H9 (cell line): ENCODE data around the gene PRKAR1A. TPM values are rescaled to one million over a fixed set of nuclear protein-coding genes. Genes with fewer than 3 reads are reported as not detected.
A peak's percentile ranks its signal among the peaks of the same experiment; 100 is the strongest.

Experiments used
- DNase-seq: peaks from one replicate; pipeline ENCODE4 v3.0.0-alpha.2; 2017
- H2AFZ ChIP-seq: one replicate; pipeline ENCODE4 v1.6.1; 2013; ENCODE audit warnings: mild to moderate bottlenecking, low read length, control low read depth, moderate library complexity
- H2AK5ac ChIP-seq: 2 replicates; pipeline ENCODE4 v1.6.1; 2013; ENCODE audit warnings: low read length, control low read depth, mixed read lengths; ENCODE audit not compliant: insufficient read length
- H2BK120ac ChIP-seq: one replicate; pipeline ENCODE4 v1.6.1; 2013; ENCODE audit warnings: low read depth, mild to moderate bottlenecking, low read length, control low read depth, inconsistent platforms; ENCODE audit not compliant: poor library complexity, severe bottlenecking
- H2BK12ac ChIP-seq: 2 replicates; pipeline ENCODE4 v1.6.1; 2013; ENCODE audit warnings: low read length, control low read depth, mixed read lengths, low read depth; ENCODE audit not compliant: insufficient read length
- H2BK15ac ChIP-seq: 2 replicates; pipeline ENCODE4 v1.6.1; 2013; ENCODE audit warnings: low read depth, low read length, control low read depth
- H2BK20ac ChIP-seq: one replicate; pipeline ENCODE4 v1.6.1; 2013; ENCODE audit warnings: low read depth, mild to moderate bottlenecking, low read length, control low read depth, inconsistent platforms; ENCODE audit not compliant: poor library complexity, severe bottlenecking
- H2BK5ac ChIP-seq: 2 replicates; pipeline ENCODE4 v1.6.1; 2013; ENCODE audit warnings: low read length, control low read depth, mixed read lengths; ENCODE audit not compliant: insufficient read length
- H3K14ac ChIP-seq: 2 replicates; pipeline ENCODE4 v1.6.1; 2013; ENCODE audit warnings: low read length, control low read depth; ENCODE audit not compliant: insufficient read depth
- H3K18ac ChIP-seq: 2 replicates; pipeline ENCODE4 v1.6.1; 2013; ENCODE audit warnings: low read depth, mild to moderate bottlenecking, mixed read lengths, low read length, control low read depth; ENCODE audit not compliant: insufficient read length
- H3K23ac ChIP-seq: 2 replicates; pipeline ENCODE4 v1.6.1; 2013; ENCODE audit warnings: low read length, control low read depth, mixed read lengths, low read depth; ENCODE audit not compliant: insufficient read length
- H3K23me2 ChIP-seq: 2 replicates; pipeline ENCODE4 v1.6.1; 2013; ENCODE audit warnings: low read depth, mild to moderate bottlenecking, mixed read lengths, low read length, control low read depth; ENCODE audit not compliant: insufficient read length, poor library complexity, severe bottlenecking
- H3K27ac ChIP-seq: 2 replicates; pipeline ENCODE4 v1.5.1; 2013; ENCODE audit warnings: low read length, control low read depth, mixed read lengths, low read depth; ENCODE audit not compliant: insufficient read length
- H3K27me3 ChIP-seq: 2 replicates; pipeline ENCODE4 v1.6.1; 2013; ENCODE audit warnings: low read length, control low read depth, inconsistent platforms; ENCODE audit not compliant: insufficient read depth
- H3K4ac ChIP-seq: 2 replicates; pipeline ENCODE4 v1.6.1; 2013; ENCODE audit warnings: low read depth, mild to moderate bottlenecking, control low read depth, inconsistent platforms, low read length, moderate library complexity
- H3K4me1 ChIP-seq: 2 replicates; pipeline ENCODE4 v1.6.1; 2013; ENCODE audit warnings: low read length, control low read depth, inconsistent platforms; ENCODE audit not compliant: insufficient read depth
- H3K4me2 ChIP-seq: 2 replicates; pipeline ENCODE4 v1.6.1; 2013; ENCODE audit warnings: low read length, control low read depth, mixed read lengths; ENCODE audit not compliant: insufficient read length, insufficient read depth
- H3K56ac ChIP-seq: 2 replicates; pipeline ENCODE4 v1.6.1; 2013; ENCODE audit warnings: low read depth, mild to moderate bottlenecking, mixed read lengths, low read length, control low read depth; ENCODE audit not compliant: insufficient read length
- H3K79me1 ChIP-seq: 2 replicates; pipeline ENCODE4 v1.6.1; 2013; ENCODE audit warnings: low read depth, mild to moderate bottlenecking, moderate library complexity, low read length, control low read depth, inconsistent platforms; ENCODE audit not compliant: insufficient read depth, poor library complexity, severe bottlenecking
- H3K79me2 ChIP-seq: 2 replicates; pipeline ENCODE4 v1.6.1; 2013; ENCODE audit warnings: low read length, control low read depth, inconsistent platforms; ENCODE audit not compliant: insufficient read depth
- H3K9ac ChIP-seq: 2 replicates; pipeline ENCODE4 v1.6.1; 2013; ENCODE audit warnings: low read length, control low read depth, mixed read lengths; ENCODE audit not compliant: insufficient read length; ENCODE audit errors: extremely low read depth
- H3K9me3 ChIP-seq: one replicate; pipeline ENCODE4 v1.6.1; 2013; ENCODE audit warnings: low read depth, low read length, inconsistent platforms; ENCODE audit not compliant: control insufficient read depth
- H3T11ph ChIP-seq: one replicate; pipeline ENCODE4 v1.6.1; 2013; ENCODE audit warnings: mild to moderate bottlenecking, low read length, control low read depth, inconsistent platforms
- H4K20me1 ChIP-seq: one replicate; pipeline ENCODE4 v1.6.1; 2013; ENCODE audit not compliant: control insufficient read depth, insufficient read length, insufficient read depth
- H4K5ac ChIP-seq: 2 replicates; pipeline ENCODE4 v1.6.1; 2013; ENCODE audit warnings: low read depth, mild to moderate bottlenecking, mixed read lengths, low read length, control low read depth; ENCODE audit not compliant: insufficient read length
- H4K8ac ChIP-seq: replicated peaks from 2 replicates; pipeline ENCODE4 v1.6.1; 2013; ENCODE audit warnings: low read length, control low read depth, mixed read lengths, low read depth; ENCODE audit not compliant: insufficient read length
- H4K91ac ChIP-seq: 2 replicates; pipeline ENCODE4 v1.6.1; 2013; ENCODE audit warnings: low read depth, mild to moderate bottlenecking, moderate library complexity, mixed read lengths, low read length, control low read depth; ENCODE audit not compliant: insufficient read length
- H3K27ac Mint-ChIP-seq, 3 experiments: 2 replicates in 2 of 3; 3 replicates in 1 of 3; pipeline ENCODE4 v1.8.0; 2020 to 2021; ENCODE audit warnings: mixed read lengths in 3 of 3, mild to moderate bottlenecking in 1 of 3, moderate library complexity in 1 of 3
- H3K27me3 Mint-ChIP-seq: 2 replicates; pipeline ENCODE4 v1.8.0; 2021; ENCODE audit warnings: low read depth, mild to moderate bottlenecking, moderate library complexity, mixed read lengths
- H3K36me3 Mint-ChIP-seq, 3 experiments: 2 replicates in 2 of 3; 3 replicates in 1 of 3; pipeline ENCODE4 v1.8.0; 2020 to 2021; ENCODE audit warnings: low read depth in 3 of 3, mixed read lengths in 3 of 3; ENCODE audit not compliant: insufficient read depth in 1 of 3
- H3K4me1 Mint-ChIP-seq, 2 experiments: 2 replicates each; pipeline ENCODE4 v1.8.0; 2020; ENCODE audit warnings: mixed read lengths in 2 of 2
- H3K4me3 Mint-ChIP-seq, 2 experiments: 2 replicates in 1 of 2; 3 replicates in 1 of 2; pipeline ENCODE4 v1.8.0; 2020 to 2021; ENCODE audit warnings: mild to moderate bottlenecking in 2 of 2, mixed read lengths in 2 of 2, moderate library complexity in 1 of 2
- H3K9me3 Mint-ChIP-seq, 2 experiments: 2 replicates in 1 of 2; 3 replicates in 1 of 2; pipeline ENCODE4 v1.8.0; 2020; ENCODE audit warnings: mild to moderate bottlenecking in 2 of 2, mixed read lengths in 2 of 2, moderate library complexity in 1 of 2
- CTCF ChIP-seq: fragments of 200-600 bp; sonication (generic); conservative IDR thresholded peaks from 3 replicates; pipeline ENCODE4 v1.8.0; 2021; ENCODE audit warnings: antibody characterized with exemption, mild to moderate bottlenecking
- WGBS: extraction: QIAGEN DNeasy Blood & Tissue Kit; methylation state at CpG from one replicate; pipeline ENCODE4 v1.1.7; 2013; ENCODE audit warnings: missing lambda C conversion rate, low lambda C conversion rate, mixed read lengths; ENCODE audit not compliant: insufficient read length; ENCODE audit errors: extremely low coverage; 5-methylcytosine and 5-hydroxymethylcytosine counted together
- total RNA-seq: library from RNA; stranded (reverse); gene quantifications from 2 replicates; pipeline ENCODE4 v1.2.1, GENCODE V29; 2021

Gene PRKAR1A
- total RNA-seq, 1 experiment from 2014 or later: 171 TPM

GRCh38 chr17:68539548-68540467 lies 27.6 kb downstream of the PRKAR1A start:
- no peak overlapping the region for H4K5ac ChIP-seq
- H3K56ac ChIP-seq: no peak overlapping the region
- no peak overlapping the region for H3K4me3 Mint-ChIP-seq
- no peaks in the 10 kb centered on the region for H3K27me3 ChIP-seq
- no peak overlapping the region for H2AK5ac ChIP-seq
- H3K4ac ChIP-seq: no peak overlapping the region
- no peak overlapping the region for H2BK20ac ChIP-seq
- H2BK12ac ChIP-seq: no peak overlapping the region
- H3K18ac ChIP-seq: no peak overlapping the region
- H3K9ac ChIP-seq: no peak overlapping the region
- no peak overlapping the region for H4K91ac ChIP-seq
- H3K79me1 ChIP-seq: peaks cover 4% of the 10 kb centered on the region
- no peak overlapping the region for H2BK15ac ChIP-seq
- no peak overlapping the region for H2BK120ac ChIP-seq
- H3K4me1 ChIP-seq: no peaks in the 10 kb centered on the region
- H4K20me1 ChIP-seq: no peaks in the 10 kb centered on the region
- H2BK5ac ChIP-seq: no peak overlapping the region
- TF ChIP-seq CTCF: peak; percentile 50
- H3K36me3 Mint-ChIP-seq: peaks cover 10 to 81% (median 69%) of the 10 kb centered on the region in 3 experiments
- H3K4me1 Mint-ChIP-seq: no peaks in the 10 kb centered on the region
- no peaks in the 10 kb centered on the region for H3K79me2 ChIP-seq
- H3K9me3 Mint-ChIP-seq: no peaks in the 10 kb centered on the region
- no peak overlapping the region for H2AFZ ChIP-seq
- H3K14ac ChIP-seq: no peak overlapping the region
- H3K9me3 ChIP-seq: no peaks in the 10 kb centered on the region
- H4K8ac ChIP-seq: no peak overlapping the region
- H3K27me3 Mint-ChIP-seq: no peaks in the 10 kb centered on the region; the same call in 1 of the 2 replicates
- H3K23ac ChIP-seq: no peak overlapping the region
- no CpG with 5 or more reads among the region's 20 CpGs for WGBS
- H3K23me2 ChIP-seq: no peaks in the 10 kb centered on the region
- peak; percentile 58 for DNase-seq
- no peak overlapping the region for H3T11ph ChIP-seq
- peak overlapping the region in 2 of 3 experiments; percentile 36 to 89; a peak in 4 of 7 replicates for H3K27ac Mint-ChIP-seq
- no peak overlapping the region for H3K4me2 ChIP-seq
- H3K27ac ChIP-seq: no peak overlapping the region
